ENCODE data around the gene PCLAF.
"Not testable (repeated sequence)": the region's sequence is repeated elsewhere in the genome, so short reads cannot be mapped to it uniquely, and the experiment has no call there.

Gene PCLAF

GRCh38 chr15:64344651-64345294 lies 36.5 kb downstream of the PCLAF start:
- peaks cover 78% of the 10 kb centered on the region for H3K79me2 ChIP-seq (ENCODE audit: control insufficient read depth, insufficient read depth, low read length, unreplicated experiment)
- H3K27me3 ChIP-seq (ENCODE audit: insufficient read depth, low read length): no peaks in the 10 kb centered on the region
- H3K36me3 ChIP-seq (ENCODE audit: insufficient read depth, low read length): peaks cover 9% of the 10 kb centered on the region
- no peak overlapping the region for H2AFZ ChIP-seq (ENCODE audit: low read length, unreplicated experiment)
- H3K4me3 ChIP-seq (ENCODE audit: low read depth, low read length): peak overlapping the region; percentile 29; the same call in 1 of the 2 replicates
- peak overlapping the region; percentile 79 for H3K27ac ChIP-seq (ENCODE audit: low read depth, low read length)
- H3K4me1 ChIP-seq (ENCODE audit: control insufficient read depth, insufficient read depth, low read length, unreplicated experiment): peaks cover 24% of the 10 kb centered on the region

GRCh38 chr15:64343841-64344240 lies 37.4 kb downstream of the PCLAF start:
- Histone ChIP-seq H3K4me3 (ENCODE audit: low read depth, low read length) (peak overlapping the region; percentile 58; the same call in 1 of the 2 replicates), H2AFZ (ENCODE audit: low read length, unreplicated experiment) (no peak overlapping the region), H3K27ac (ENCODE audit: low read depth, low read length) (peak overlapping the region; percentile 79), H3K79me2 (ENCODE audit: control insufficient read depth, insufficient read depth, low read length, unreplicated experiment) (peaks cover 77% of the 10 kb centered on the region), H3K27me3 (ENCODE audit: insufficient read depth, low read length) (no peaks in the 10 kb centered on the region), H3K4me1 (ENCODE audit: control insufficient read depth, insufficient read depth, low read length, unreplicated experiment) (peaks cover 24% of the 10 kb centered on the region), H3K36me3 (ENCODE audit: insufficient read depth, low read length) (peaks cover 9% of the 10 kb centered on the region)

- H2AFZ ChIP-seq (ENCODE audit: low read length, unreplicated experiment): no peak overlapping the region
- H3K4me3 ChIP-seq (ENCODE audit: low read depth, low read length): peak overlapping the region; percentile 58; the same call in 1 of the 2 replicates
- peak overlapping the region; percentile 79 for H3K27ac ChIP-seq (ENCODE audit: low read depth, low read length)
- H3K27me3 ChIP-seq (ENCODE audit: insufficient read depth, low read length): no peaks in the 10 kb centered on the region
- H3K79me2 ChIP-seq (ENCODE audit: control insufficient read depth, insufficient read depth, low read length, unreplicated experiment): peaks cover 76% of the 10 kb centered on the region
- H3K36me3 ChIP-seq (ENCODE audit: insufficient read depth, low read length): peaks cover 9% of the 10 kb centered on the region
- H3K4me1 ChIP-seq (ENCODE audit: control insufficient read depth, insufficient read depth, low read length, unreplicated experiment): peaks cover 24% of the 10 kb centered on the region
Measured at GRCh38 chr15:64343222-64343621, 38.0 kb downstream of the PCLAF start.

- Histone ChIP-seq H3K79me2 (ENCODE audit: control insufficient read depth, insufficient read depth, low read length, unreplicated experiment) (peaks cover 74% of the 10 kb centered on the region), H3K4me1 (ENCODE audit: control insufficient read depth, insufficient read depth, low read length, unreplicated experiment) (peaks cover 24% of the 10 kb centered on the region), H3K27me3 (ENCODE audit: insufficient read depth, low read length) (no peaks in the 10 kb centered on the region), H3K27ac (ENCODE audit: low read depth, low read length) (no peak overlapping the region), H2AFZ (ENCODE audit: low read length, unreplicated experiment) (no peak overlapping the region), H3K36me3 (ENCODE audit: insufficient read depth, low read length) (peaks cover 9% of the 10 kb centered on the region), H3K4me3 (ENCODE audit: low read depth, low read length) (no peak overlapping the region)
Measured at GRCh38 chr15:64341961-64342360, 39.3 kb downstream of the PCLAF start.

- Histone ChIP-seq H3K4me3 (ENCODE audit: low read depth, low read length) (no peak overlapping the region), H3K27ac (ENCODE audit: low read depth, low read length) (no peak overlapping the region), H2AFZ (ENCODE audit: low read length, unreplicated experiment) (no peak overlapping the region), H3K4me1 (ENCODE audit: control insufficient read depth, insufficient read depth, low read length, unreplicated experiment) (peaks cover 22% of the 10 kb centered on the region), H3K36me3 (ENCODE audit: insufficient read depth, low read length) (peaks cover 9% of the 10 kb centered on the region), H3K79me2 (ENCODE audit: control insufficient read depth, insufficient read depth, low read length, unreplicated experiment) (peaks cover 66% of the 10 kb centered on the region), H3K27me3 (ENCODE audit: insufficient read depth, low read length) (no peaks in the 10 kb centered on the region)
Measured at GRCh38 chr15:64340355-64340754, 40.9 kb downstream of the PCLAF start.

GRCh38 chr15:64337761-64338160 lies 43.5 kb downstream of the PCLAF start:
- Histone ChIP-seq H2AFZ (ENCODE audit: low read length, unreplicated experiment) (no peak overlapping the region), H3K4me3 (ENCODE audit: low read depth, low read length) (no peak overlapping the region), H3K79me2 (ENCODE audit: control insufficient read depth, insufficient read depth, low read length, unreplicated experiment) (peaks cover 56% of the 10 kb centered on the region), H3K27me3 (ENCODE audit: insufficient read depth, low read length) (no peaks in the 10 kb centered on the region), H3K4me1 (ENCODE audit: control insufficient read depth, insufficient read depth, low read length, unreplicated experiment) (peaks cover 9% of the 10 kb centered on the region), H3K27ac (ENCODE audit: low read depth, low read length) (no peak overlapping the region), H3K36me3 (ENCODE audit: insufficient read depth, low read length) (peaks cover 11% of the 10 kb centered on the region)

- no peak overlapping the region for H3K27ac ChIP-seq (ENCODE audit: low read depth, low read length)
- peaks cover 35% of the 10 kb centered on the region for H3K79me2 ChIP-seq (ENCODE audit: control insufficient read depth, insufficient read depth, low read length, unreplicated experiment)
Measured at GRCh38 chr15:64333986-64334929, 47.0 kb downstream of the PCLAF start.

GRCh38 chr15:64333516-64333915 lies 47.7 kb downstream of the PCLAF start:
- Histone ChIP-seq H3K79me2 (ENCODE audit: control insufficient read depth, insufficient read depth, low read length, unreplicated experiment) (peaks cover 29% of the 10 kb centered on the region), H3K27ac (ENCODE audit: low read depth, low read length) (no peak overlapping the region), H3K36me3 (ENCODE audit: insufficient read depth, low read length) (peaks cover 3% of the 10 kb centered on the region; the same call in 1 of the 2 replicates), H2AFZ (ENCODE audit: low read length, unreplicated experiment) (no peak overlapping the region), H3K4me3 (ENCODE audit: low read depth, low read length) (no peak overlapping the region), H3K4me1 (ENCODE audit: control insufficient read depth, insufficient read depth, low read length, unreplicated experiment) (peaks cover 9% of the 10 kb centered on the region), H3K27me3 (ENCODE audit: insufficient read depth, low read length) (no peaks in the 10 kb centered on the region)

More at GRCh38 chr15:64333986-64334929, 47.0 kb downstream of the PCLAF start:
- Histone ChIP-seq H3K36me3 (ENCODE audit: insufficient read depth, low read length) (peaks cover 3% of the 10 kb centered on the region; the same call in 1 of the 2 replicates), H3K27me3 (ENCODE audit: insufficient read depth, low read length) (no peaks in the 10 kb centered on the region), H2AFZ (ENCODE audit: low read length, unreplicated experiment) (no peak overlapping the region), H3K4me1 (ENCODE audit: control insufficient read depth, insufficient read depth, low read length, unreplicated experiment) (peaks cover 9% of the 10 kb centered on the region), H3K4me3 (ENCODE audit: low read depth, low read length) (no peak overlapping the region)

GRCh38 chr15:64331668-64332067 lies 49.6 kb downstream of the PCLAF start:
- H3K79me2 ChIP-seq (ENCODE audit: control insufficient read depth, insufficient read depth, low read length, unreplicated experiment): peaks cover 18% of the 10 kb centered on the region
- not testable (repeated sequence) for H3K4me1 ChIP-seq (ENCODE audit: control insufficient read depth, insufficient read depth, low read length, unreplicated experiment); H2AFZ ChIP-seq (ENCODE audit: low read length, unreplicated experiment)

GRCh38 chr15:64326975-64327374 lies 54.3 kb downstream of the PCLAF start:
- H3K27me3 ChIP-seq (ENCODE audit: insufficient read depth, low read length); H3K27ac ChIP-seq (ENCODE audit: low read depth, low read length); H3K4me1 ChIP-seq (ENCODE audit: control insufficient read depth, insufficient read depth, low read length, unreplicated experiment); H3K4me3 ChIP-seq (ENCODE audit: low read depth, low read length); H2AFZ ChIP-seq (ENCODE audit: low read length, unreplicated experiment); H3K36me3 ChIP-seq (ENCODE audit: insufficient read depth, low read length): not testable (repeated sequence)
- H3K79me2 ChIP-seq (ENCODE audit: control insufficient read depth, insufficient read depth, low read length, unreplicated experiment): peaks cover 17% of the 10 kb centered on the region

More at GRCh38 chr15:64331668-64332067, 49.6 kb downstream of the PCLAF start:
- H3K36me3 ChIP-seq (ENCODE audit: insufficient read depth, low read length); H3K4me3 ChIP-seq (ENCODE audit: low read depth, low read length); H3K27me3 ChIP-seq (ENCODE audit: insufficient read depth, low read length); H3K27ac ChIP-seq (ENCODE audit: low read depth, low read length): not testable (repeated sequence)
